HepG2 (cell line): Measurements from ENCODE around the gene ITIH3. TPM values are rescaled to one million over a fixed set of nuclear protein-coding genes. Genes with fewer than 3 reads are reported as not detected.

Experiments
- ATAC-seq: fragments of 200-7000 bp; cut with Tn5 transposase; 3 replicates; pipeline ENCODE4 v1.9.1; 2020; ENCODE audit warnings: mild to moderate bottlenecking, moderate library complexity
- BruUV-seq: library from RNA; stranded (reverse); fragments of 400-500 nt; replicated peaks from 2 replicates; lab custom pipeline; 2021; lab: Mats Ljungman, UMichigan
- CTCF ChIA-PET: fragments of 300-600 bp; formaldehyde crosslinking; extraction: SDS; loops from one replicate; lab custom pipeline; 2021; ENCODE audit warnings: low total read pairs, inconsistent platforms, low intra/inter-chr PET ratio; lab: Yijun Ruan, JAX
- POLR2A ChIA-PET: fragments of 350-600 bp; sonication (Branson Sonifier 250); formaldehyde crosslinking; loops from one replicate; lab custom pipeline; 2020; ENCODE audit warnings: antibody characterized with exemption, inconsistent platforms; lab: Yijun Ruan, JAX
- DNase-seq: peaks from one replicate; pipeline ENCODE4 v3.0.0-alpha.2; 2015; ENCODE audit warnings: low spot score
- FAIRE-seq: peaks from 3 replicates; lab custom pipeline; 2011; peaks lifted over from hg19 to GRCh38; lab: Jason Lieb, UNC
- H2AFZ ChIP-seq: one replicate; pipeline ENCODE4 v1.6.1; 2011; ENCODE audit warnings: low read length, inconsistent platforms
- H3K27ac ChIP-seq: fragments of 300-600 bp; 3 replicates; pipeline ENCODE4 v1.8.0; 2011; ENCODE audit warnings: mixed run types, mild to moderate bottlenecking, mixed read lengths, low read length, inconsistent platforms; ENCODE audit not compliant: insufficient read depth; ENCODE audit errors: extremely low read length
- H3K27me3 ChIP-seq, 2 experiments: fragments of 200-600 bp in 1 of 2; 2 replicates in 1 of 2; 3 replicates in 1 of 2; pipeline versions ENCODE4 v1.6.0 to v1.8.0; 2011; ENCODE audit warnings: low read length in 2 of 2, mild to moderate bottlenecking in 2 of 2, moderate library complexity in 2 of 2, inconsistent platforms in 1 of 2; ENCODE audit not compliant: insufficient read depth in 2 of 2, control insufficient read depth in 1 of 2
- H3K36me3 ChIP-seq, 2 experiments: fragments of 200-600 bp in 1 of 2; replicated peaks in 1 of 2; 2 replicates in 1 of 2; 3 replicates in 1 of 2; pipeline versions ENCODE4 v1.5.1 to v1.8.0; 2011; ENCODE audit warnings: low read length in 2 of 2, inconsistent platforms in 1 of 2; ENCODE audit not compliant: insufficient read depth in 2 of 2, control insufficient read depth in 1 of 2
- H3K4me1 ChIP-seq: 2 replicates; pipeline ENCODE4 v1.5.1; 2012; ENCODE audit warnings: low read length, inconsistent platforms; ENCODE audit not compliant: insufficient read depth
- H3K4me2 ChIP-seq: 2 replicates; pipeline ENCODE4 v1.6.0; 2011; ENCODE audit warnings: low read depth, low read length, inconsistent platforms
- H3K4me3 ChIP-seq, 3 experiments: fragments of 200-600 bp in 1 of 3; sonication (generic), shearing (Covaris generic) in 1 of 3; replicated peaks in 1 of 3; 2 replicates each; pipeline ENCODE4 v1.5.1; 2011 to 2016; ENCODE audit warnings: low read length in 3 of 3, inconsistent platforms in 2 of 3, low read depth in 2 of 3, mild to moderate bottlenecking in 2 of 3, control low read depth in 1 of 3, mixed read lengths in 1 of 3; ENCODE audit not compliant: insufficient read depth in 1 of 3
- H3K79me2 ChIP-seq: one replicate; pipeline ENCODE4 v1.6.1; 2011; ENCODE audit warnings: low read length, inconsistent platforms; ENCODE audit not compliant: insufficient read depth
- H3K9ac ChIP-seq: 2 replicates; pipeline ENCODE4 v1.6.0; 2011; ENCODE audit warnings: mild to moderate bottlenecking, low read depth, low read length, inconsistent platforms; ENCODE audit not compliant: insufficient read depth
- H3K9me3 ChIP-seq: 2 replicates; pipeline ENCODE4 v1.5.1; 2012; ENCODE audit warnings: mild to moderate bottlenecking, low read length
- H4K20me1 ChIP-seq: 2 replicates; pipeline ENCODE4 v1.6.0; 2011; ENCODE audit warnings: inconsistent platforms, mild to moderate bottlenecking, low read length, moderate library complexity; ENCODE audit not compliant: insufficient read depth
- FOXA1 ChIP-seq, 2 experiments: fragments of 450-650 bp in 1 of 2; sonication (generic) in 1 of 2; formaldehyde crosslinking in 1 of 2; IDR thresholded peaks; 2 replicates each; pipeline versions ENCODE4 v1.4.0 to v1.6.1; 2016 to 2020; ENCODE audit warnings: missing genetic modification reagents in 1 of 2
- GATAD1 ChIP-seq: IDR thresholded peaks from 2 replicates; pipeline ENCODE4 v1.6.1; 2016; ENCODE audit warnings: missing genetic modification reagents, missing compliant biosample characterization
- HNF4G ChIP-seq, 2 experiments: sonication (generic) in 1 of 2; formaldehyde crosslinking in 1 of 2; IDR thresholded peaks; 2 replicates each; pipeline versions ENCODE4 v1.4.0 to v1.6.1; 2011 to 2020; ENCODE audit warnings: borderline replicate concordance in 2 of 2, low read depth in 2 of 2, mild to moderate bottlenecking in 2 of 2, low read length in 1 of 2, missing genetic modification reagents in 1 of 2, moderate library complexity in 1 of 2
- NR2C2 ChIP-seq: sonication (generic); formaldehyde crosslinking; IDR thresholded peaks from 2 replicates; pipeline ENCODE4 v1.4.0; 2020; ENCODE audit warnings: missing genetic modification reagents, mild to moderate bottlenecking, moderate library complexity, borderline replicate concordance
- SETDB1 ChIP-seq: sonication (generic); formaldehyde crosslinking; IDR thresholded peaks from 2 replicates; pipeline ENCODE4 v1.5.1; 2020; ENCODE audit warnings: missing genetic modification reagents, mild to moderate bottlenecking, borderline replicate concordance
- TBX3 ChIP-seq: fragments of 450-650 bp; IDR thresholded peaks from 2 replicates; pipeline ENCODE4 v1.6.1; 2017; ENCODE audit warnings: antibody characterized with exemption, mild to moderate bottlenecking, inconsistent platforms, borderline replicate concordance
- ZBTB14 ChIP-seq: sonication (generic); formaldehyde crosslinking; IDR thresholded peaks from 2 replicates; pipeline ENCODE4 v1.4.0; 2020; ENCODE audit warnings: missing genetic modification reagents
- WGBS: methylation state at CpG from one replicate; pipeline ENCODE4 v1.1.6; 2017; ENCODE audit warnings: low lambda C conversion rate; 5-methylcytosine and 5-hydroxymethylcytosine counted together
- in situ Hi-C: cut with HindIII; loops from 2 replicates; pipeline ENCODE4 v1.10.0; 2017; ENCODE audit warnings: low pct_unique_long_range_greater_than_20kb; ENCODE audit not compliant: extremely low pct_ligation_motif_present
- intact Hi-C: fragments of 100-400 bp; cut with micrococcal nuclease; formaldehyde crosslinking; loops from one replicate; pipeline ENCODE4 v1.10.0; 2022; ENCODE audit not compliant: unreplicated experiment
- polyA plus RNA-seq, 8 experiments: library from polyadenylated mRNA; depleted of rRNA in 3 of 8; stranded (reverse) in 7 of 8; unstranded in 1 of 8; fragments of >200 nt; fragmentation: Illumina TruSeq in 4 of 8; extraction: Trizol in 4 of 8; gene quantifications; 2 replicates each; pipeline versions ENCODE4 v1.2.1 to v1.2.3, GENCODE V29; 2011 to 2016; ENCODE audit warnings: low read depth in 4 of 8, missing spikeins in 1 of 8, mixed read lengths in 1 of 8; ENCODE audit not compliant: insufficient read depth in 1 of 8
- total RNA-seq, 5 experiments: library from RNA; depleted of rRNA; stranded (reverse); fragments of >200 nt; fragmentation: Illumina TruSeq; extraction: Trizol; gene quantifications; 2 replicates each; pipeline ENCODE4 v1.2.3, GENCODE V29; 2016; ENCODE audit warnings: low read depth in 1 of 5
- TF ChIP-seq, protein P1 (sequence below): sonication (generic); formaldehyde crosslinking; IDR thresholded peaks from 2 replicates; pipeline ENCODE4 v1.5.1; 2020; ENCODE audit warnings: missing genetic modification reagents, mild to moderate bottlenecking, borderline replicate concordance
- TF ChIP-seq, protein P2 (sequence below): sonication (generic); formaldehyde crosslinking; conservative IDR thresholded peaks from 2 replicates; pipeline ENCODE4 v1.4.0; 2020; ENCODE audit warnings: missing genetic modification reagents

The ITIH3 gene
- total and polyA plus RNA-seq, 2 of the 13 experiments (the other 11 are each of a cell fraction or from before 2014, with no cell fraction given) = 105 to 632 TPM

- no TSS peak for BruUV-seq
- no peaks in the 10 kb centered on the region for H4K20me1 ChIP-seq
- ChIA-PET POLR2A (interaction anchor here (1.2 to 1.5 kb wide), 3 partner anchors 12 to 112 kb away, joined by 3 to 4 read pairs (median 4); no protein-coding TSS in a partner anchor), CTCF (no interaction called here)
- H3K36me3 ChIP-seq = no peaks in the 10 kb centered on the region
- WGBS = 90% methylated on average over 4 of the region's 6 CpGs
- in situ Hi-C loops (no loop called here), intact Hi-C loops (no loop called here)
- peaks cover 64% of the 10 kb centered on the region for H3K4me1 ChIP-seq
- ATAC-seq (no peak), DNase-seq (no peak), FAIRE-seq (no peak)
- H2AFZ ChIP-seq = no peak overlapping the region
- TF ChIP-seq SETDB1 (CRISPR knock-in tag) (no peak), NR2C2 (CRISPR knock-in tag) (no peak), FOXA1 (IDR thresholded peaks at IDR 0.05) (no peak), FOXA1 (CRISPR knock-in tag; IDR thresholded peaks at IDR 0.05) (no peak), HNF4G (IDR thresholded peaks at IDR 0.05; ENCODE audit: borderline replicate concordance, low read depth, low read length) (no peak), HNF4G (CRISPR knock-in tag; IDR thresholded peaks at IDR 0.05; ENCODE audit: borderline replicate concordance, low read depth) (no peak), GATAD1 (CRISPR knock-in tag) (no peak), TBX3 (no peak), ZBTB14 (CRISPR knock-in tag) (no peak)
- TF ChIP-seq, protein P1, sequence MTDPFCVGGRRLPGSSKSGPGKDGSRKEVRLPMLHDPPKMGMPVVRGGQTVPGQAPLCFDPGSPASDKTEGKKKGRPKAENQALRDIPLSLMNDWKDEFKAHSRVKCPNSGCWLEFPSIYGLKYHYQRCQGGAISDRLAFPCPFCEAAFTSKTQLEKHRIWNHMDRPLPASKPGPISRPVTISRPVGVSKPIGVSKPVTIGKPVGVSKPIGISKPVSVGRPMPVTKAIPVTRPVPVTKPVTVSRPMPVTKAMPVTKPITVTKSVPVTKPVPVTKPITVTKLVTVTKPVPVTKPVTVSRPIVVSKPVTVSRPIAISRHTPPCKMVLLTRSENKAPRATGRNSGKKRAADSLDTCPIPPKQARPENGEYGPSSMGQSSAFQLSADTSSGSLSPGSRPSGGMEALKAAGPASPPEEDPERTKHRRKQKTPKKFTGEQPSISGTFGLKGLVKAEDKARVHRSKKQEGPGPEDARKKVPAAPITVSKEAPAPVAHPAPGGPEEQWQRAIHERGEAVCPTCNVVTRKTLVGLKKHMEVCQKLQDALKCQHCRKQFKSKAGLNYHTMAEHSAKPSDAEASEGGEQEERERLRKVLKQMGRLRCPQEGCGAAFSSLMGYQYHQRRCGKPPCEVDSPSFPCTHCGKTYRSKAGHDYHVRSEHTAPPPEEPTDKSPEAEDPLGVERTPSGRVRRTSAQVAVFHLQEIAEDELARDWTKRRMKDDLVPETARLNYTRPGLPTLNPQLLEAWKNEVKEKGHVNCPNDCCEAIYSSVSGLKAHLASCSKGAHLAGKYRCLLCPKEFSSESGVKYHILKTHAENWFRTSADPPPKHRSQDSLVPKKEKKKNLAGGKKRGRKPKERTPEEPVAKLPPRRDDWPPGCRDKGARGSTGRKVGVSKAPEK (CRISPR knock-in tag) = no peak
- TF ChIP-seq, protein P2, sequence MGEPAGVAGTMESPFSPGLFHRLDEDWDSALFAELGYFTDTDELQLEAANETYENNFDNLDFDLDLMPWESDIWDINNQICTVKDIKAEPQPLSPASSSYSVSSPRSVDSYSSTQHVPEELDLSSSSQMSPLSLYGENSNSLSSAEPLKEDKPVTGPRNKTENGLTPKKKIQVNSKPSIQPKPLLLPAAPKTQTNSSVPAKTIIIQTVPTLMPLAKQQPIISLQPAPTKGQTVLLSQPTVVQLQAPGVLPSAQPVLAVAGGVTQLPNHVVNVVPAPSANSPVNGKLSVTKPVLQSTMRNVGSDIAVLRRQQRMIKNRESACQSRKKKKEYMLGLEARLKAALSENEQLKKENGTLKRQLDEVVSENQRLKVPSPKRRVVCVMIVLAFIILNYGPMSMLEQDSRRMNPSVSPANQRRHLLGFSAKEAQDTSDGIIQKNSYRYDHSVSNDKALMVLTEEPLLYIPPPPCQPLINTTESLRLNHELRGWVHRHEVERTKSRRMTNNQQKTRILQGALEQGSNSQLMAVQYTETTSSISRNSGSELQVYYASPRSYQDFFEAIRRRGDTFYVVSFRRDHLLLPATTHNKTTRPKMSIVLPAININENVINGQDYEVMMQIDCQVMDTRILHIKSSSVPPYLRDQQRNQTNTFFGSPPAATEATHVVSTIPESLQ (CRISPR knock-in tag) = no peak
- H3K27me3 ChIP-seq = no peaks in the 10 kb centered on the region
- no peak overlapping the region for H3K4me2 ChIP-seq
- H3K27ac ChIP-seq = no peak overlapping the region
- H3K4me3 ChIP-seq = no peak overlapping the region
- no peaks in the 10 kb centered on the region for H3K9me3 ChIP-seq
- no peaks in the 10 kb centered on the region for H3K79me2 ChIP-seq
- no peak overlapping the region for H3K9ac ChIP-seq
These were observed 21.6 kb downstream of the ITIH3 start for GRCh38 chr3:52816199-52816598.
